GM18870 (cell line): ENCODE data around the gene LSS.
"Not testable (repeated sequence)": the region's sequence is repeated elsewhere in the genome, so short reads cannot be mapped to it uniquely, and the experiment has no call there.

Experiments used
- ATAC-seq: cut with Tn5 transposase; IDR thresholded peaks from one replicate; pipeline ENCODE4 v1.9.1; 2021; ENCODE audit warnings: moderate library complexity; ENCODE audit not compliant: unreplicated experiment

LSS gene

GRCh38 chr21:46188226-46189212 is 40.1 kb downstream of the LSS start:
- no peak for ATAC-seq

GRCh38 chr21:46187814-46188213 is 40.8 kb downstream of the LSS start:
- no peak for ATAC-seq

- ATAC-seq, result no peak
These were observed 41.3 kb downstream of the LSS start for GRCh38 chr21:46187261-46187660.

GRCh38 chr21:46185716-46186115 is 42.9 kb downstream of the LSS start:
- ATAC-seq, result no peak

- no peak for ATAC-seq
These were observed 43.7 kb downstream of the LSS start for GRCh38 chr21:46184625-46185555.

GRCh38 chr21:46183910-46184624 is 44.5 kb downstream of the LSS start, which contains the start of gene SPATC1L:
SPATC1L (minus strand) TSS chr21:46184459; CDS start chr21:46182816, 1,643 bp downstream.
- ATAC-seq, result no peak

GRCh38 chr21:46183337-46183909 is 45.2 kb downstream of the LSS start:
- not testable (repeated sequence) for ATAC-seq

- no peak for ATAC-seq
These were observed 45.8 kb downstream of the LSS start for GRCh38 chr21:46182548-46183336.

- ATAC-seq, result no peak
These were observed 46.5 kb downstream of the LSS start for GRCh38 chr21:46181953-46182547.

GRCh38 chr21:46181436-46181835 is 47.1 kb downstream of the LSS start:
- no peak for ATAC-seq

GRCh38 chr21:46180778-46181391 is 47.7 kb downstream of the LSS start:
- ATAC-seq, result no peak

GRCh38 chr21:46180079-46180722 is 48.4 kb downstream of the LSS start:
- ATAC-seq, result no peak

GRCh38 chr21:46179708-46180078 is 48.9 kb downstream of the LSS start:
- no peak for ATAC-seq

GRCh38 chr21:46178961-46179360 is 49.6 kb downstream of the LSS start:
- no peak for ATAC-seq

- ATAC-seq, result not testable (repeated sequence)
These were observed 52.0 kb downstream of the LSS start for GRCh38 chr21:46176443-46177129.

- no peak for ATAC-seq
These were observed 55.0 kb downstream of the LSS start for GRCh38 chr21:46173573-46173972.

- ATAC-seq, result no peak
These were observed 55.6 kb downstream of the LSS start for GRCh38 chr21:46172863-46173528.
